Renal cortical epithelial cell (primary cell): ENCODE data around the gene CCDC78. TPM values are rescaled to one million over a fixed set of nuclear protein-coding genes. Genes with fewer than 3 reads are reported as not detected.
A peak's percentile ranks its signal among the peaks of the same experiment; 100 is the strongest.

Experiments
- DNase-seq: peaks from one replicate; pipeline ENCODE4 v3.0.0-alpha.2; 2011; ENCODE audit warnings: low read depth
- total RNA-seq: library from RNA; depleted of rRNA; stranded (reverse); fragments of >200 nt; gene quantifications from 2 replicates; pipeline ENCODE4 v1.2.3, GENCODE V29; 2014

The CCDC78 gene
- total RNA-seq, 1 donor from 2014 or later, result 0.70 TPM

DNA sequence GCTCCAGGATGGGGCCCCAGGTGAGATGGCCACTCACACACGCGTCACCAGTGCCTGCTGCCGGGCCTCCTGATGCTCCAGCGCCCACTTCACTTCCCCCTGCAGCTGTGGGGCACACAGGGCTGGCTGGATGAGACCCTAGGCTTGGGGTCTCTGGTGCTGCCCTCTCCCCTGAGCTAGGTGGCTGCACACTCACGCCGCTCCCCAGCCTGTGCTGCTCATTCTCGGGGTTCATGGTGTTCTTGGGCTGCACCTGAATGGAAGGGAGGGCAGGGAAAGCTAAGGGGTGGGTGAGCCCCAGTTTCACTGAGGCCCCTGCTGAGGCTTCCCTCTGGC lies 1.2 kb downstream of the CCDC78 start:
- no peak for DNase-seq

DNA sequence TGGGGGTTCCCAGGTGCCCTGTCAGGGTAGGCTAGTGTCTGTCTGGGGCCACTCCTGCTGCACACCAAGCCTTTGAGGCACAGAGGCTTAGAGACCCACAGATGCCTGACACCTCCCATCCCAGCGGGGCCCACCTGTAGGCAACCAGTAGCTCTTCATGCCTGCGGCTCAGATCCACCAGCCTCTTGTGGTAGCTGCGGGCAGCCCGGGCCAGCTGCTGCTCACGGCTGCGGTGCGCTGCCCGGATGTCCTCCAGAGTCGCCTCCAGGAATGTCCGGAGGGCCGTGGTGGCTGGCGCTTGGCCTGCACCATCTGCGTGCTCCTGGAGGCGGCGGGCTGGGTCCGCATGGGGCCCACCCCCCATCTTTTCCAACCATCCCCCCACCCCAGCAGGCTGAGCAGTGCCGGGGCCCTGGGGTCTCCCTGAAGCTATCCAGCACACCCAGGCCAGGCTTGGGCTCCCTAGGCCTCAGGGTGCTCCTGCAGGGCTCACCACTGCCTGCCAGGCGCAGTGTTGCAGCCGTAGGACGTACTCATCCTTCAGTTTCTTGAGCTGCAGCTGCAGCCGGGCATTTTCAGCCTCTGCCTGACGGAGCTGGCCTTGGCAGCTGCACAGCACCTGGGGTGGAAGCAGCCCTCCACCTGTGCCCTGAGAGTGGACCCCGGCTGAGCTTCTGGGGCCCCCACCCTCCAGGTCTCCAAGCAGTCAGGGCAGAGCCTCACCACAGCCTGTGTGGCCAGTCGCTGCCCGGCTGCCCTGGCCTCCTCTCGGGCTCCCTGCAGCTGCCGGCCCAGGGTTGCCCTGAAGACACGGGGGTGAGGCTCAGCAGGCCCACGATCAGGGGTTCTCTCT lies 1.8 kb downstream of the CCDC78 start:
- no peak for DNase-seq

DNA sequence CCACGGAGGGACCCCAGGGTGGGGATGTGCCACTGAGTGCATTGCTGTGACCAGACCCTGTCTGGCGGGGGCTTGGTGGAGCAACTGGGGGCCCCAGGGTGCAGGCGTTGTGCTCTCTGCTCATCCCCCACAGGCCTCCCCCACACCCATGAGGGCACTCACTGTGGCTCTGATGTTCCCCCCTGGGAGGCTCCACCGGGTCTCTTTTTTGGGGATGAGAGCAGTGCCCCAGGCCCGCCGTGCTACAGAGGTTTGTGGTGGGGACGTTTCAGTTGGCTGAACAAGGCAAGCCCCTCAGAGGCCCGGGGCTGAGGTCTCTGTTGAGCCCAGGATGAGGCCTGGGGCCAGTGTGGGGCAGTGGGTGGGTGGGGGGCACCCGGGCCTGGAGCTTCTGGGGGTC lies 2.5 kb downstream of the CCDC78 start:
- no peak for DNase-seq

DNA sequence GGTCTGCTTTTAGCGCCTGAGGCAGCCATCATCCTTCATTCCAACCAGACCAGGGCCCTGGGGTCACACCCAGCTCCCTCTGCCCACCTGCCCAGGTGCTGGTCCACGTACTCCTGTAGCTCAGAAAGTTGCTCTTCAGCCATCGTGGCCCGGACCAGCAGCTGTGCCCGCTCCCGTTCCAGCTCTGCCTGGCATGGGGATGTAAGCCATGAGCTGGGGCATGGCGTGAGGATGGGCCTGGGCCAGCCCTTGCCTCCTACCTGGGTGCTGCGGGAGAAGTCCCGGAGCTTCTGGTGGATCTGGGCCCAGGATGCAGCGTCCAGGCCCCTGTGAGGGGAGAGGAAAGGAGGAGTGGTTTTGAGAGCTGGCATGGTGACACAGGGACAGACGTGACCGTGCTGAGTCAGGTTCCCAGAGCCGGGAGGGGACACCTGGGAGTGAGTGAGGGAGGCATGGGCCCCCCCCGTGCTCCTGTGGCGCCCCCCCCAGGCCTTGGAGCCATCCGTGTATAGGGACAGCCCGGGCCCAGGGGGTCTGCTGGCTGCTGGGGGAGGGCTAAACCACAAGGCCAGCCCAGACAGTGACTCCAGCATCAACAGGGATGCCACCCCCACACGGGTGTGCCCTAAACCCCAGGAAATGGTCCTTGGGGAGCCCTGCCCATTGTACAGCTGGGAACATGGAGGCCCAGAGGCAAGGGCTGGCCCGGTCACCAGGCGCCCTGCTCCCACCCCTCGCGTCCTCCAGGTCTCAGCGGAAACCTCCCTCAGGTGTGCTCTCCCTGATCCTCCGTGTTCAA lies 3.2 kb downstream of the CCDC78 start:
- DNase-seq, result no peak

DNA sequence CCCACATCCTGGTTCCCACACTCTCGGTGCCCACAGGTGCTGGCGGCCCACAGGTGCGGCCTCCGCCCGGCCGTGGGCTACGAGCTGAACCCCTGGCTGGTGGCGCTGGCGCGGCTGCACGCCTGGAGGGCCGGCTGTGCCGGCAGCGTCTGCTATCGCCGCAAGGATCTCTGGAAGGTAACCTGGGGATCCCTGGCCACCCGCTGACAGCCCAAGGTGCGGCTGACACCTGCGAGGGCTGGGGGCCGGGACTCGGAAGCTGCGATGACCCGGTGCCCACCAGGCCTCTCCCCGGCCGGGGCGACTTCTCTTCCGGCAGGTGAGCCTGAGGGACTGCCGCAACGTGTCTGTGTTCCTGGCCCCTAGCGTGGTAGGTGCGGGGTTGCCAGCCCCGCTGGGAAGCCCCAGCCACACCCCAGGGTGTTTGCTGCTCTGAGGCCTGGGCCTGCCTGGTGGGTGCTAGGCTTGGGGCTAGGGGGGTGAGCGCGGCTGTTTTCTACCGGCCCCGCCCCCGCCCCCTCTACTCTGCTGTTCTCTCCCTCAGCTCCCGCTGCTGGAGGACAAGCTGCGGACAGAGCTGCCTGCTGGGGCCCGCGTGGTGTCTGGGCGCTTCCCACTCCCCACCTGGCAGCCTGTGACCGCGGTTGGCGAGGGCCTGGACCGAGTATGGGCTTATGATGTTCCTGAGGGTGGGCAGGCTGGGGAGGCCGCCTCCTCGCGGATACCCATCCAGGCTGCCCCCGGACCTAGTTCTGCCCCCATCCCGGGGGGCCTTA lies 4.3 kb downstream of the CCDC78 start:
- DNase-seq, result no peak

DNA sequence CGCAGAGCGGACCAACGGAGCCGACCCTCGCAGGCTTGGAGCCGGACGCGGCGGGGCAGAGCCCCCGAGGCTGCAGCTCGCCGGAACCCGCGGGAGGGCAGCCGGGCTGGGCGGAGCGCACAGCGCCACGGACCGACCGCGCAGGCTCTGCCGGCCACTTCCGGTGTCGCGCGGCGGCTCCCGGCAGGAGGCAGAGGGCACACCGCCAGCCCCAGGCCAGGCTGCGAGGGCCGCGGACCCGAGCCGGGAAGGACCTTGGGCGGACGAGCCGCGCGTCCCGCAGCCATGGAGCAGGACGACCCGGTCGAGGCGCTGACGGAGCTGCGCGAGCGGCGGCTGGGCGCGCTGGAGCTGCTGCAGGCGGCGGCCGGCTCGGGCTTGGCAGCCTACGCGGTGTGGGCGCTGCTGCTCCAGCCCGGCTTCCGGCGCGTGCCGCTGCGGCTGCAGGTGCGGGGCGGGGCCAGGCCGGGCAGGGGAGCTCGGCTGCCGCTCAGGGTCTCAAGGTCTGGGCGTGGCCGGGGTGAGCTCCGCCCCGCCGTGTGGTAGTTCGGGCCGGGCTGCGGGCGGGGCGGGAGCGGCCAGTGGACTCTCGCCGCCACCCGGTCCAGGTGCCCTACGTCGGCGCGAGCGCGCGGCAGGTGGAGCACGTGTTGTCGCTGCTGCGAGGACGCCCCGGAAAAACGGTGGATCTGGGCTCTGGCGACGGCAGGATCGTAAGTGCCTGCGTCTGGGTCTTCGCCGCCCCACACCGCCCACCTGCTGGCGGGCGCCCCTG lies 5.1 kb downstream of the CCDC78 start, which contains the start of gene ANTKMT:
TSS of gene ANTKMT (plus strand) at position 157 of the 775 bp plus-strand sequence. CDS start at position 286, 129 bp downstream.
- DNase-seq, result peak; percentile 44

DNA sequence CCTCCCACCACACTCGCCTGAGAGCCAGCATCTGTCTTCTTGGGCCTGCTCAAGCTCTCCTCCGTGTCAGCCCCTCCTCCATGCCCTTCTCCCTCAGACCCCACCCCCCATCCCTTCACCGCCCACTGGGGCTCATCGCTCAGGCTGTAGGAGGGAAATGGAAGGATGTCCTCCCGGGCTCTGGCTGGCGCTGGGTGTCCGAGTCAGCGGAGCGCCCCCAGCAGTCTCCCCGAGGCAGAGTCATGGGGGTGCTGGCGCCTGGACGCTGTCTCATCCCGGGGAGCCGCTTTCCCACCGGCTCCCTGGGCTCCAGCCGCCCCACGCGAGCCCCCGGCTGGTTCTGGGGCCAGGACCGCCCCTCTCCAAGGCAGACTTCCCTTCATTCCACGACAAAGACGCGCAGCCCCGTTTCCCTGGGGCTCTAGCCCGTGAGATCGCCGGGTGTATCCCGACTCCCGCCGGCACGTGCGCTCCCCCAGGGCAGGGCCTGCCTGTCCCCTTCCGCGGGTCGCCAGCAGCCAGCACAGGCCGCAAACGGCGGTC lies 5.7 kb downstream of the CCDC78 start:
- DNase-seq, result peak; percentile 31

DNA sequence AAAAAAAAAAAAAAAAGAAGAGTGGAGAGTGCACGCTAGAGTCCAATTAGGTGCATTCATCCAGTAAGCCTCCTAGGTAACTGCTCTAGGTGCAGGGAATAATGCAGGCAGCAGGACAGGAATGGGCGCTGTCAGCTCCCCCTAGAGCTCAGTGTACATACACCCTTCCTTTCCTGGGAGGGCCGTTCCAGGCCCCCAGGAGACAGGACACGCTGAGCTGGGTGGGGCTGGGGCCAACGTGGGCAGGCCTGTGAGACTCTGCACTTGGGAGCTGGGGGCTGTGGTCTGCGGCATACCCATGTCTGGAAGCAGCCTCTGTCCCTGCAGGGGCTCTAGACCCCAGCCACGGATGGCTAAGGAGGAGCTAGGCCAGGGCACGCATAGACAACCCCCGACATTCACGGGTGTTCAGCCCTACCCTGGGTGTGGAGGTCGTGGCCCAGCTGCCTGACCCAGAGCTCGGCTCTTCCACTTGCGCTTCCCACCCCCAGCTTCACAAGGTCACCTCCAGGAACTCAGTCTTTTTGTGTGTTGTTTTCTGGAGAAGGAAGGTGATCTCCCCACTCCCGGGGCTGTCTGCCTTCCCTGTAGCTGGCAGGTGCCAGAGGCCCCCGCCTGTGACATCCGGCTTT lies 6.3 kb downstream of the CCDC78 start:
- DNase-seq, result peak; percentile 23

DNA sequence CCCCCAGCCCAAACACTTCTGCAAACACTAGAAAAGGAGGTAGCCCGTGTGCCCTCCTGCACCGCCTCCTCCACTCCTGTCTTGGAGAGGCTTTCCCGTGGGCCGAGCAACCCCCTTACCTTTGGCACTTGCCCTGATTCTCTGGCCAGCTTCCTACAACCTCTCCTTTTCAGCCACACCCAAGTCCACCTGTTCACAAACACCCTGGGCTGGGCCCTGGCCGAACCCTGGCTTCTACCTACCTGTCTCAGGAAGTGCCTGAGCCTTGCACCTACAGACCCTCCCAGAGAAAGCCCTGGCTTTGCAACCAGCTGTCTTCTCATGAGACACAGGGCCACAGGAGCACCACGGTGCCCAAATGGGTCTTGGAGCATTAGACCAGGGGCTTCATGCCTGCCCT lies 7.3 kb downstream of the CCDC78 start:
- DNase-seq, result no peak

DNA sequence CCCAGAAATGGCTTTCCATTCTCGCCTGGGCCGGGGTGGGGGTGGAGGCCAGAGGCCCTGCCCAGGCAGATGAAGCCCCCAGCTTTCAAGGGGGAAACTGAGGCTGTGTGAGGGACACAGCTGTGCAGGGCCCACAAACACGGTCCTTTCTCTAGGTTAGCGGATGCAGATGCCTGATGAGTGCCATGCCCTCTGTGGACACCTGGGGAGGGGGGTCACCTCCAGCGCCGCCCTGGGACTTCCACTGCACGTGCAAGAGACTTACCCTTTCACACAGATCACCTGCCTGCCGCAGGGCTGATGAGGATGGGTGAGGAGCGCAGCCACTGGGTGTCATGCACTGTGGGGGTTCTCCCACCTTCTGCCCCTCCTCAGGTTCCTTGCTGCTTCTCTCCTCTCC lies 7.9 kb downstream of the CCDC78 start:
- DNase-seq, result no peak

DNA sequence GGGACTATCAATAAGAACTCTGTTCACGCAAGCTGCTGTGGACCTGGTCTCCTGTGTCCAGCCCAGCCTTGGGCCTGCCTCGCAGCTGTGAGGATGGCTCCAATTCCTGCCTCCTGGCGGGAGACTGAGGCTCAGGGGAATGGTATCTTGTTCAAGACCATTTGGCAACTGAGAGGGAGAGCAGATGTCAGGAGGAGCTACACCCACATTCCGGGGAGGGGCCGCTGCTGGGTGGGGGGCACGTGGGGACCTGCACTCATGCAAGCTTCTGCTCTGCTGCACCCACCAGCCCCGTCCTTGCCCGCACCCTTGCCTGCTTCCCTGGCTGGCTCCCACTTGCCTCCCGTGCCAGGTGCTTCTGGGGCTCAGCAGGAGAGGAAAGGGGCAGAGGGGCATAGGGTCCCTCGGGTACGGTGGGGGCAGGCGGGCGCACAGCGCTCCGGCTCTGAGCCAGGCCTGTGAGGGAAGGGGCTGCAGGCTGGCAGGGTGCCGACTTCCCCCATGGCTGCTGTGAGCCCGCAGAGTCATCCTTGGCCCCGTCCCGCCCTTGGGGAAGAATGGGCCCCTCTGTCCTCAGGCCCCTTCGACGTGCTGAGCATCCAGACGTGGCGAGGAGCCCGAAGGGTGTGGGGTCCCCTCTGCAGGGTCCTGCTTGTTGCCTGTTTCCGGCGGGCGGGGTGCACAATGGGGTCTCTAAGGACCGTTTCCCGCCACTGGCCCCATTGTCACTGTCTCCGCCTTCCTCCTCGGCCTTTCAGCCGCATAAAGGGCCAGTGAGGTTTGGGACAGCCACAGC lies 8.6 kb downstream of the CCDC78 start:
- DNase-seq, result no peak

DNA sequence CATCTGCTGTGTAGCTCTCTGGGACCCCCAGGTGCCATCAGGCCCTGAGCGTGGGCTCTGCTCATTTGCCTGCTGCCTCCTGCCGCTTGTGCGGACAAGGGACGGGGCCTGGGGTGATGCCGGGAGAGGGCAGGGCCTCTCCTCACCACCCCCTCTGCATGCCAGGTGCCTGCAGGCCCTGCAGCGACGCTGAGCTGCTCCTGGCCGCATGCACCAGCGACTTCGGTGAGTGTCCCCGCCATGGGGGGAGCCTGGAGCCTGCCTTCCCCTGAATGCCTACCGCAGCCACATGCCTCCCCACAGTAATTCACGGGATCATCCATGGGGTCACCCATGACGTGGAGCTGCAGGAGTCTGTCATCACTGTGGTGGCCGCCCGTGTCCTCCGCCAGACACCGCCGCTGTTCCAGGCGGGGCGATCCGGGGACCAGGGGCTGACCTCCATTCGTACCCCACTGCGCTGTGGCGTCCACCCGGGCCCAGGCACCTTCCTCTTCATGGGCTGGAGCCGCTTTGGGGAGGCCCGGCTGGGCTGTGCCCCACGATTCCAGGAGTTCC lies 9.4 kb downstream of the CCDC78 start:
- no peak for DNase-seq

DNA sequence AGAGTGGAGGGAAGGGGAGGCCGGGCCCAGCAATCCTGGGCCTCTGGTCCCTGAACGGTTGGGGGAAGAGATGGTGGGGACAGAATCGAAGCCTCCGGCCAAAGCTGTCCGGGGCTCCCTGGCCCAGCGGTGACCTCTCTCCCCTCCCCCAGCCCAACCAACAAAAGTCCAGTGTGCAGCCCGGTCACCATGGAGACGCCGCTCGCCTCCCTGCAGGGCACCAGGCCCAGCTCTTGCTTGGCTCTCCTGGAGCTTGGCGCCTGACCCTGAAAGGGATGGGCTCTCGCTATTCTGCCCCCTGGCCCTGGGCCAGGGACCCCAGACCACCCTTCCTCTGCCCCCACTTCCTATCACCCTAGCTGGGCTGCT lies 10.1 kb downstream of the CCDC78 start:
- DNase-seq, result peak; percentile 35

DNA sequence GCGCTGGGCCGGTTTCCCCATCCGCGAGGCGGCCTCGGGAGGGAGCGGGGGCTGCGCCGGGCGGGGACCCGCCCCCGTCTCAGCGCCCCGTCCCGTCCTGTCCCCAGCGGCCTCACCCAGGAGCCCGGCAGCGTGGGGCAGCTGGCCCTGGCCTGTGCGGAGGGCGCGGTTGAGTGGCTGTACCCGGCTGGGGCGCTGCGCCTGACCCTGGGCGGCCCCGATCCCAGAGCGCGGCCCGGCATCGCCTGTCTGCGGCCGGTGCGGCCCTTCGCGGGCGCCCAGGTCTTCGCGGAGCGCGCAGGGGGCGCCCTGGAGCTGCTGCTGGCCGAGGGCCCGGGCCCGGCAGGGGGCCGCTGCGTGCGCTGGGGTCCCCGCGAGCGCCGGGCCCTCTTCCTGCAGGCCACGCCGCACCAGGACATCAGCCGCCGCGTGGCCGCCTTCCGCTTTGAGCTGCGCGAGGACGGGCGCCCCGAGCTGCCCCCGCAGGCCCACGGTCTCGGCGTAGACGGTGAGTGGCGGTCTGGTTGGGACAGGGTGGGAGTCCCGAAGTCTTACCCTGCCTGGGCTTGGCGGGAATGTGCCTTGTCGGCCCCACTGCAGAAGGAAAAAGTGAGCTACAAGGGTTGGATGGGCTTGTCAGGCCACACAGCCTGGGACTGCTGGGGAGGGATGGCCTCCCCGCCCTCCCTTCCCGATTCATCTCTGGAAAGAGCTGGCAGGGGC lies 10.6 kb downstream of the CCDC78 start:
- no peak for DNase-seq

DNA sequence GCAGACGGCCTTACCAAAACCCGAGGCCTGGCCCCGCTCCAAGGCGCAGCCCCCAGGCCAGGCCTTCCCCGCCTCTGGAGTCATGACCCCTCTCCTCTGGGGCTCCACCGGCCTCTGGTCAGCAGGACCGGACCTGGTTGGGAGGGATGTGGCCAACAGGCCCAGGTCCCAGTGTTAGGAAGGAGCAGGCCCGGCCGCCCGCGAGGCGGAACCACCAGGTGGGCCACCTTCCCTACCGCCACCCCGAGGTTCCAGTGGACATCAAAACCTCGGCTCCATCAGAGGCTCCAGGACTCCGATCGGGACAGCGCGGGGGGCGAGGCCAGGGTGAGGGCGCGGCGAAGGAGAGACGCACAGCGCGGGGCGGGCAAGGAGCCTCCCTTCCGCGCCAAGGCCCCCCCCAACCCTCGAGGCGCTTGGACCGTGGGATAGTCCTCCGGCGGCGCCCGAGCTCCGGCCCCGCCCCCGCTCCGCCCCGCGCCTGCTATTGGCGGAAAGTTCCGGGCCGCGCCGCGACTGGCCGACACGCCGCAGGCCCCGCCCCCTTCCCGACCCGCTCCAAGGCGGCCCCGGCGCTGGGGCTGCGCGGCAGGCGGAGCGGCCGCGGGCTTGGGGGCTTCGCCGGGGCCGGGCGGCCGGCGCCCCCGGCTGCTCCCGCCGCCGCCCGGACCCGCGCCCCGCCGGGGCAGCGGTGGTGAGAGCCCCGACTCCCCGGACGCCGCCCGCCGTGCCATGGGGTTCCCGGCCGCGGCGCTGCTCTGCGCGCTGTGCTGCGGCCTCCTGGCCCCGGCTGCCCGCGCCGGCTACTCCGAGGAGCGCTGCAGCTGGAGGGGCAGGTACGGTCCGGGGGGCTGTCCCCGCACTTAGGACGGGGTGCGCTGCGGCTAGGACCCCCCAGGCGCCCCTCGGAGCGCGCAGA lies 11.4 kb downstream of the CCDC78 start, which contains the start of gene METRN:
TSS of gene METRN (plus strand) at position 561 of the 919 bp plus-strand sequence. CDS start at position 733, 172 bp downstream.
- peak; percentile 30 for DNase-seq

DNA sequence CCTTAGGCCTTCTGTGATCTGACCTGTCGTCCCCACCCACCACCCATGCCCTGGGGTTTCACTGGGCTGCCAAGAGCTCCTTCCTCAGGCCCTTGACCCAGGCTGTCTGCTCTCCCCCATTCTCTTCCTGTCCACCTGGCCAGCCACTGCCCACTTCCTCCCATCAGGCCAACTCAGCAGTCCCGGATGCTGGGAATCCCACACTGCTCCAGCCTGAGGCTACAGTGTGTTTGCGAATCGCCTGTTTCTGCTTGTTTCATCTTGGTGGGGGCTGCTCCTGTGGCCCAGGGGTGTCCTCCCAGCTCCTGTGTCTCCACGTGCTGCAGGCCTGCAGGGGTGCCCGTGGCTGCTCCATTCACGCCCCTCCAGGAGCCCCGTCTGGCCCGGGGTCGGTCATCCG lies 12.2 kb downstream of the CCDC78 start:
- no peak for DNase-seq

DNA sequence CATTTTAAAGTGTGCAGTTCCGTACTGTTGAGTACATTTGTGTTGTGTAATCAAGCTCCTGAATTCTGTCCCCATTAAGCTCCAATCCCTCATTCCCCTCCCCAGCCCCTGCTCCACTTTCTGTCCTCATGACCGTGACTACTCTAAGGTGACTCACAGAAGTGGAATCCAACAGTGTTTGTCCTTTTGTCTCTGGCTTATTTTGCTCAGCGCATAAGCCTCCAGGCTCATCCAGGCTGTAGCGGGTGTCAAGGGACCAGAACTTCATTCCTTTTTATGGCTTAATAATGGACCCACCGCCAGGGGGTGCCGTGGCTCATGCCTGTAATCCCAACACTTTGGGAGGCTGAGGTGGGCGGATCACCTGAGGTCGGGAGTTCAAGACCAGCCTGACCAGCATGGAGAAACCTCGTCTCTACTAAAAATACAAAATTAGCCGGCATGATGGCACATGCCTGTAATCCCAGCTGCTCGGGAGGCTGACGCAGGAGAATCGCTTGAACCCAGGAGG lies 13.4 kb downstream of the CCDC78 start:
- DNase-seq, result peak; percentile 98
